ENCODE results near the gene TNIP1.

- no peak for TF ChIP-seq CTCF (conservative IDR thresholded peaks at IDR 0.05 in 1 of 2, IDR thresholded peaks at IDR 0.05 in 1 of 2; ENCODE audit: extremely low read depth in 1 of 2, insufficient read depth in 1 of 2, low read depth in 1 of 2, low read length in 2 of 2)
- no peak for TF ChIP-seq EZH2 (IDR thresholded peaks at IDR 0.05; ENCODE audit: borderline replicate concordance, low read length)
Measured at GRCh38 chr5:151022511-151023018, 58.3 kb downstream of the TNIP1 start.
